CD4-positive, alpha-beta memory T cell (primary cell): ENCODE data around the gene POLR2C. TPM values are rescaled to one million over a fixed set of nuclear protein-coding genes. Genes with fewer than 3 reads are reported as not detected.

Experiments used
- CTCF ChIA-PET: fragments of 350-600 bp; sonication (Branson Sonifier 250); formaldehyde crosslinking; loops from one replicate; lab custom pipeline; 2021; ENCODE audit warnings: inconsistent platforms; ENCODE audit not compliant: partially characterized antibody; lab: Charles Lee
- POLR2A ChIA-PET: fragments of 350-600 bp; sonication (Branson Sonifier 250); formaldehyde crosslinking; loops from one replicate; lab custom pipeline; 2021; ENCODE audit not compliant: partially characterized antibody; lab: Charles Lee
- DNase-seq, 5 donors: peaks; one replicate each; pipeline versions ENCODE4 v3.0.0 to v3.0.0-alpha.2; 2020 to 2022; ENCODE audit warnings: mixed read lengths in 1 of 5
- H3K27ac ChIP-seq: one replicate; pipeline ENCODE4 v1.7.0; 2013; ENCODE audit warnings: low read depth, low read length
- H3K27me3 ChIP-seq: 2 replicates; pipeline ENCODE4 v1.7.0; 2013; ENCODE audit warnings: mild to moderate bottlenecking, low read length, moderate library complexity; ENCODE audit not compliant: insufficient read depth
- H3K36me3 ChIP-seq: 2 replicates; pipeline ENCODE4 v1.7.0; 2013; ENCODE audit warnings: mild to moderate bottlenecking, low read length, moderate library complexity; ENCODE audit not compliant: insufficient read depth
- H3K4me1 ChIP-seq: 2 replicates; pipeline ENCODE4 v1.7.0; 2013; ENCODE audit warnings: mild to moderate bottlenecking, low read length, moderate library complexity; ENCODE audit not compliant: insufficient read depth
- H3K4me3 ChIP-seq, 2 donors: one replicate each; pipeline ENCODE4 v1.7.0; 2013; ENCODE audit warnings: low read length in 2 of 2, mild to moderate bottlenecking in 1 of 2
- H3K9me3 ChIP-seq, 2 donors: one replicate each; pipeline ENCODE4 v1.7.0; 2013; ENCODE audit warnings: low read length in 2 of 2, control low read depth in 1 of 2; ENCODE audit not compliant: control insufficient read depth in 1 of 2
- H3K27ac Mint-ChIP-seq, 7 donors: one replicate each; pipeline ENCODE4 v1.8.0; 2020 to 2021; ENCODE audit warnings: mixed read lengths in 7 of 7, mild to moderate bottlenecking in 6 of 7, inconsistent platforms in 3 of 7, moderate library complexity in 3 of 7
- H3K27me3 Mint-ChIP-seq, 2 donors: one replicate each; pipeline ENCODE4 v1.8.0; 2020 to 2021; ENCODE audit warnings: mixed read lengths in 2 of 2
- H3K36me3 Mint-ChIP-seq, 2 donors: one replicate each; pipeline ENCODE4 v1.8.0; 2020 to 2021; ENCODE audit warnings: mixed read lengths in 2 of 2, inconsistent platforms in 1 of 2, mild to moderate bottlenecking in 1 of 2
- H3K4me1 Mint-ChIP-seq, 4 donors: one replicate each; pipeline ENCODE4 v1.8.0; 2020 to 2021; ENCODE audit warnings: mixed read lengths in 4 of 4, mild to moderate bottlenecking in 1 of 4
- H3K4me3 Mint-ChIP-seq, 8 donors: one replicate each; pipeline ENCODE4 v1.8.0; 2020 to 2021; ENCODE audit warnings: mixed read lengths in 8 of 8, mild to moderate bottlenecking in 7 of 8, moderate library complexity in 6 of 8, inconsistent platforms in 3 of 8
- H3K9me3 Mint-ChIP-seq, 8 donors: one replicate each; pipeline ENCODE4 v1.8.0; 2020 to 2021; ENCODE audit warnings: mixed read lengths in 8 of 8, mild to moderate bottlenecking in 5 of 8, inconsistent platforms in 3 of 8, moderate library complexity in 1 of 8
- intact Hi-C: fragments of 100-400 bp; cut with micrococcal nuclease; formaldehyde crosslinking; loops from one replicate; pipeline ENCODE4 v1.15.1; 2023
- polyA plus RNA-seq, 2 donors: library from polyadenylated mRNA; unstranded; fragments of 300-500 nt; fragmentation: Illumina TruSeq; gene quantifications; one replicate each; pipeline ENCODE4 v1.2.3, GENCODE V29; 2021
- total RNA-seq, 2 experiments: library from RNA; stranded (reverse); gene quantifications; one replicate each; pipeline ENCODE4 v1.2.3, GENCODE V29; 2021

POLR2C gene
- total and polyA plus RNA-seq, 4 experiments from 2014 or later = 35.7 to 78.1 (median 64.8) TPM

GRCh38 chr16:57469046-57469445 lies 6.6 kb downstream of the POLR2C start:
- Histone ChIP-seq H3K36me3 (peaks cover 62% of the 10 kb centered on the region), H3K27me3 (no peaks in the 10 kb centered on the region), H3K4me3 (no peak overlapping the region), H3K27ac (no peak overlapping the region), H3K9me3 (no peaks in the 10 kb centered on the region), H3K4me1 (peaks cover 20% of the 10 kb centered on the region)
- POLR2A ChIA-PET = no interaction called here
- Mint-ChIP-seq H3K36me3 (peaks cover 43 to 70% of the 10 kb centered on the region in 2 donors), H3K9me3 (peaks cover 0 to 3% (median 0%) of the 10 kb centered on the region in 8 donors), H3K27me3 (no peaks in the 10 kb centered on the region), H3K4me1 (peaks cover 14 to 23% (median 18%) of the 10 kb centered on the region in 4 donors), H3K27ac (no peak overlapping the region), H3K4me3 (no peak overlapping the region)
- CTCF ChIA-PET = no interaction called here
- DNase-seq = no peak
- intact Hi-C loops = no loop called here

- no peak overlapping the region for H3K4me3 Mint-ChIP-seq
- peak overlapping the region in 3 of 7 donors; percentile 6 to 63 (median 48) for H3K27ac Mint-ChIP-seq
- H3K4me3 ChIP-seq = no peak overlapping the region
- ChIA-PET CTCF (no interaction called here), POLR2A (interaction anchor here (0.9 kb wide), 1 partner anchor 8 kb away, joined by 3 read pairs; the partner anchor contains the start of gene POLR2C)
- peaks cover 11% of the 10 kb centered on the region for H3K4me1 ChIP-seq
- peaks cover 36 to 61% of the 10 kb centered on the region in 2 donors for H3K36me3 Mint-ChIP-seq
- DNase-seq = no peak
- no peak overlapping the region for H3K27ac ChIP-seq
- no peaks in the 10 kb centered on the region for H3K27me3 ChIP-seq
- peaks cover 54% of the 10 kb centered on the region for H3K36me3 ChIP-seq
- no peaks in the 10 kb centered on the region for H3K9me3 ChIP-seq
- H3K27me3 Mint-ChIP-seq = no peaks in the 10 kb centered on the region
- peaks cover 0 to 2% (median 0%) of the 10 kb centered on the region in 8 donors for H3K9me3 Mint-ChIP-seq
- H3K4me1 Mint-ChIP-seq = peaks cover 8 to 13% (median 11%) of the 10 kb centered on the region in 4 donors
- intact Hi-C loops = no loop called here
Observed at GRCh38 chr16:57469917-57470470, 7.5 kb downstream of the POLR2C start.

GRCh38 chr16:57470711-57471110 lies 8.2 kb downstream of the POLR2C start:
- ChIA-PET POLR2A (interaction anchor here (0.9 kb wide), 2 partner anchors 8 to 66 kb away, joined by 3 read pairs; partner anchors contain the start of gene POLR2C), CTCF (no interaction called here)
- H3K4me1 Mint-ChIP-seq = peaks cover 5 to 7% (median 6%) of the 10 kb centered on the region in 4 donors
- intact Hi-C loops = no loop called here
- no peak for DNase-seq
- Histone ChIP-seq H3K4me3 (no peak overlapping the region), H3K36me3 (peaks cover 48% of the 10 kb centered on the region), H3K27me3 (no peaks in the 10 kb centered on the region), H3K9me3 (no peaks in the 10 kb centered on the region), H3K4me1 (peaks cover 6% of the 10 kb centered on the region), H3K27ac (no peak overlapping the region)
- no peak overlapping the region for H3K4me3 Mint-ChIP-seq
- peaks cover 33 to 55% of the 10 kb centered on the region in 2 donors for H3K36me3 Mint-ChIP-seq
- H3K9me3 Mint-ChIP-seq = peaks cover 0 to 2% (median 0%) of the 10 kb centered on the region in 8 donors
- H3K27ac Mint-ChIP-seq = peak overlapping the region in 1 of 7 donors; percentile 40
- H3K27me3 Mint-ChIP-seq = no peaks in the 10 kb centered on the region

GRCh38 chr16:57471209-57471608 lies 8.7 kb downstream of the POLR2C start:
- peaks cover 43% of the 10 kb centered on the region for H3K36me3 ChIP-seq
- peaks cover 6% of the 10 kb centered on the region for H3K4me1 ChIP-seq
- Mint-ChIP-seq H3K4me3 (no peak overlapping the region), H3K27me3 (no peaks in the 10 kb centered on the region), H3K9me3 (peaks cover 0 to 2% (median 0%) of the 10 kb centered on the region in 8 donors), H3K36me3 (peaks cover 28 to 50% of the 10 kb centered on the region in 2 donors), H3K4me1 (peaks cover 5 to 7% (median 6%) of the 10 kb centered on the region in 4 donors), H3K27ac (peak overlapping the region in 2 of 7 donors; percentile 12 to 40)
- CTCF ChIA-PET = no interaction called here
- intact Hi-C loops = no loop called here
- POLR2A ChIA-PET = interaction anchor here (0.9 kb wide), 2 partner anchors 9 to 66 kb away, joined by 3 read pairs; partner anchors contain the start of gene POLR2C
- H3K4me3 ChIP-seq = no peak overlapping the region
- H3K27ac ChIP-seq = no peak overlapping the region
- DNase-seq = no peak
- H3K27me3 ChIP-seq = no peaks in the 10 kb centered on the region
- no peaks in the 10 kb centered on the region for H3K9me3 ChIP-seq

GRCh38 chr16:57471852-57472664 lies 9.6 kb downstream of the POLR2C start:
- ChIA-PET POLR2A (interaction anchor here (0.9 to 3.5 kb wide), 2 partner anchors 8 to 10 kb away, joined by 5 to 16 read pairs; partner anchors contain the start of gene POLR2C), CTCF (no interaction called here)
- no peak overlapping the region for H3K4me3 ChIP-seq
- H3K4me1 Mint-ChIP-seq = peaks cover 8 to 12% (median 10%) of the 10 kb centered on the region in 4 donors
- no peaks in the 10 kb centered on the region for H3K9me3 ChIP-seq
- H3K27me3 Mint-ChIP-seq = no peaks in the 10 kb centered on the region
- no peak overlapping the region for H3K4me3 Mint-ChIP-seq
- H3K36me3 Mint-ChIP-seq = peaks cover 27 to 46% of the 10 kb centered on the region in 2 donors
- intact Hi-C loops = no loop called here
- no peak overlapping the region for H3K27ac ChIP-seq
- peaks cover 0 to 2% (median 0%) of the 10 kb centered on the region in 8 donors for H3K9me3 Mint-ChIP-seq
- peaks cover 38% of the 10 kb centered on the region for H3K36me3 ChIP-seq
- no peak for DNase-seq
- H3K27ac Mint-ChIP-seq = peak overlapping the region in 2 of 7 donors; percentile 35 to 74
- peaks cover 15% of the 10 kb centered on the region for H3K4me1 ChIP-seq
- no peaks in the 10 kb centered on the region for H3K27me3 ChIP-seq

GRCh38 chr16:57472665-57473060 lies 10.2 kb downstream of the POLR2C start:
- intact Hi-C loops = no loop called here
- Mint-ChIP-seq H3K27me3 (no peaks in the 10 kb centered on the region), H3K36me3 (peaks cover 23 to 43% of the 10 kb centered on the region in 2 donors), H3K4me3 (no peak overlapping the region), H3K27ac (peak overlapping the region in 1 of 7 donors; percentile 35), H3K4me1 (peaks cover 8 to 12% (median 10%) of the 10 kb centered on the region in 4 donors), H3K9me3 (peaks cover 0 to 2% (median 0%) of the 10 kb centered on the region in 8 donors)
- POLR2A ChIA-PET = interaction anchor here (0.9 to 3.5 kb wide), 3 partner anchors 9 to 13 kb away, joined by 3 to 16 read pairs (median 5); partner anchors contain the start of gene POLR2C
- Histone ChIP-seq H3K9me3 (no peaks in the 10 kb centered on the region), H3K4me1 (peaks cover 17% of the 10 kb centered on the region), H3K36me3 (peaks cover 38% of the 10 kb centered on the region), H3K27ac (no peak overlapping the region), H3K4me3 (no peak overlapping the region), H3K27me3 (no peaks in the 10 kb centered on the region)
- CTCF ChIA-PET = interaction anchor here (2.9 kb wide), 1 partner anchor 47 kb away, joined by 14 read pairs; no protein-coding TSS in a partner anchor
- no peak for DNase-seq
